GM12878 (cell line): ENCODE data around the gene SLC17A2.

Experiments used
- CEBPB ChIP-seq, 2 experiments: fragments of 150-350 bp in 1 of 2; IDR thresholded peaks; 2 replicates each; pipeline ENCODE4 v1.6.1; 2012 to 2014; ENCODE audit warnings: low read depth in 2 of 2, low read length in 2 of 2, borderline replicate concordance in 1 of 2, inconsistent platforms in 1 of 2
- CTCF ChIP-seq, 3 experiments: IDR thresholded peaks in 2 of 3; conservative IDR thresholded peaks in 1 of 3; 2 replicates each; pipeline ENCODE4 v1.5.1; 2011; ENCODE audit warnings: low read depth in 3 of 3, low read length in 3 of 3, mild to moderate bottlenecking in 3 of 3, control low read depth in 2 of 3, moderate library complexity in 2 of 3, inconsistent platforms in 1 of 3, mixed read lengths in 1 of 3; ENCODE audit not compliant: control insufficient read depth in 2 of 3, insufficient read depth in 1 of 3; ENCODE audit errors: extremely low read depth in 1 of 3
- FOS ChIP-seq: IDR thresholded peaks from 3 replicates; pipeline ENCODE4 v1.6.1; 2011; ENCODE audit warnings: borderline replicate concordance; ENCODE audit not compliant: insufficient read length; ENCODE audit errors: extremely low read depth
- MEF2A ChIP-seq: IDR thresholded peaks from 2 replicates; pipeline ENCODE4 v1.6.1; 2011; ENCODE audit warnings: low read depth, mild to moderate bottlenecking, low read length, moderate library complexity; ENCODE audit not compliant: insufficient read depth
- RFX5 ChIP-seq: IDR thresholded peaks from 2 replicates; pipeline ENCODE4 v1.6.1; 2011; ENCODE audit warnings: low read depth, low read length, improper control_type of control experiment
- SUPT20H ChIP-seq: IDR thresholded peaks from 2 replicates; pipeline ENCODE4 v1.6.1; 2011; ENCODE audit warnings: low read depth, mild to moderate bottlenecking, low read length, moderate library complexity, borderline replicate concordance; ENCODE audit not compliant: control insufficient read depth

- no peak for TF ChIP-seq FOS
- TF ChIP-seq CTCF (IDR thresholded peaks at IDR 0.05 in 2 of 3, conservative IDR thresholded peaks at IDR 0.05 in 1 of 3; ENCODE audit: control insufficient read depth in 2 of 3, extremely low read depth in 1 of 3, insufficient read depth in 1 of 3, low read depth in 3 of 3, low read length in 3 of 3): no peak
- no peak for TF ChIP-seq SUPT20H
- TF ChIP-seq CEBPB (IDR thresholded peaks at IDR 0.05; ENCODE audit: borderline replicate concordance in 1 of 2, low read depth in 2 of 2, low read length in 2 of 2): no peak
- TF ChIP-seq MEF2A: no peak
- TF ChIP-seq RFX5: no peak
Observed at GRCh38 chr6:25899123-25899522, 31.4 kb downstream of the SLC17A2 start.
